NT2/D1 (cell line): ENCODE data around the gene UTP4.

Source experiments
- YY1 ChIP-seq: IDR thresholded peaks from 2 replicates; pipeline ENCODE4 v1.6.1; 2011; ENCODE audit not compliant: insufficient read length, insufficient read depth
- ZNF274 ChIP-seq: IDR thresholded peaks from 2 replicates; pipeline ENCODE4 v1.6.1; 2011; ENCODE audit warnings: mild to moderate bottlenecking, low read depth, low read length

GRCh38 chr16:69084289-69084688 is 48.2 kb upstream of the UTP4 start:
- TF ChIP-seq YY1 (no peak), ZNF274 (no peak)
